Peyer's patch (tissue), 4 donors: ENCODE data around the gene PLAC1. TPM values are rescaled to one million over a fixed set of nuclear protein-coding genes. Genes with fewer than 3 reads are reported as not detected.

Source experiments
- DNase-seq, 3 donors: peaks; one replicate each; pipeline ENCODE4 v3.0.0-alpha.2; 2017 to 2019
- H3K27ac ChIP-seq, 4 donors: fragments of 200-600 bp; sonication (generic); one replicate each; pipeline ENCODE4 v1.5.1; 2016 to 2019
- H3K27me3 ChIP-seq, 2 donors: fragments of 200-600 bp; sonication (generic); one replicate each; pipeline ENCODE4 v1.5.1; 2019
- H3K36me3 ChIP-seq, 3 donors: fragments of 200-600 bp; sonication (generic); one replicate each; pipeline ENCODE4 v1.5.1; 2016 to 2019
- H3K4me1 ChIP-seq, 4 donors: fragments of 200-600 bp; sonication (generic); one replicate each; pipeline ENCODE4 v1.5.1; 2016 to 2019
- H3K4me3 ChIP-seq, 4 donors: fragments of 200-600 bp; sonication (generic); 1 replicate in 3 of 4; 2 replicates in 1 of 4; pipeline ENCODE4 v1.5.1; 2016 to 2019; ENCODE audit warnings: mild to moderate bottlenecking in 1 of 4
- H3K9me3 ChIP-seq, 4 donors: fragments of 200-600 bp; sonication (generic); one replicate each; pipeline ENCODE4 v1.5.1; 2016 to 2019; ENCODE audit warnings: mild to moderate bottlenecking in 1 of 4
- POLR2A ChIP-seq, 2 donors: fragments of 450-650 bp; IDR thresholded peaks; one replicate each; pipeline ENCODE4 v1.5.1; 2017; ENCODE audit warnings: antibody characterized with exemption in 2 of 2, mild to moderate bottlenecking in 2 of 2, moderate library complexity in 2 of 2
- total RNA-seq, 4 donors: library from RNA; depleted of rRNA; stranded (reverse); fragments of >200 nt; gene quantifications; one replicate each; pipeline ENCODE4 v1.1.0, GENCODE V29; 2016
- TF ChIP-seq, protein P1 (sequence below), 6 experiments: fragments of 450-650 bp in 4 of 6; fragments of 200-600 bp in 2 of 6; sonication (generic) in 1 of 6; IDR thresholded peaks; one replicate each; pipeline ENCODE4 v1.5.1; 2017 to 2019; ENCODE audit warnings: antibody characterized with exemption in 6 of 6, mild to moderate bottlenecking in 3 of 6, moderate library complexity in 1 of 6

PLAC1 gene
- total RNA-seq, 4 donors from 2014 or later: not detected

DNA sequence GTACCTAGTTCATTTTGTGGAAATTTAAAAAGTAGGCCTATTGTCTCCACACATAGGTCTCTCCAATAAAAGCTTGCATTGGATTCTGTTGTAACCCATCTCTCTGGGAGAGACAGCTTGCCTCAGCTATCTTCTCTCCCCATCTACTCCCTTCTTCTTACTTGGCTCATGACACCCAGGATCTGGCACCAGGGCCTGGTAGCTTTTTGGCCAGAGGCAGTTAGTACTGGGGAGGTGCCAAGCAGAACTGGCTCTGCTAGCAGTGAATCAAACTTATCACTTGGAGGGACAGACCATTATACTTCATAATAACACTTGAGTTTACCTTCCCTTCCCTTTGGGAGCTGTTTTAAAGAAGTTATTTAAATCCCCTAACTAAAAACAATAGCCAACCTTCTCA, 31.8 kb downstream of the PLAC1 start:
- Histone ChIP-seq H3K36me3 (no peaks in the 10 kb centered on the region), H3K4me1 (no peaks in the 10 kb centered on the region), H3K9me3 (no peaks in the 10 kb centered on the region), H3K27ac (no peak overlapping the region), H3K4me3 (no peak overlapping the region), H3K27me3 (no peaks in the 10 kb centered on the region)
- DNase-seq: no peak
- TF ChIP-seq POLR2A (IDR thresholded peaks at IDR 0.05): no peak
- TF ChIP-seq, protein P1, sequence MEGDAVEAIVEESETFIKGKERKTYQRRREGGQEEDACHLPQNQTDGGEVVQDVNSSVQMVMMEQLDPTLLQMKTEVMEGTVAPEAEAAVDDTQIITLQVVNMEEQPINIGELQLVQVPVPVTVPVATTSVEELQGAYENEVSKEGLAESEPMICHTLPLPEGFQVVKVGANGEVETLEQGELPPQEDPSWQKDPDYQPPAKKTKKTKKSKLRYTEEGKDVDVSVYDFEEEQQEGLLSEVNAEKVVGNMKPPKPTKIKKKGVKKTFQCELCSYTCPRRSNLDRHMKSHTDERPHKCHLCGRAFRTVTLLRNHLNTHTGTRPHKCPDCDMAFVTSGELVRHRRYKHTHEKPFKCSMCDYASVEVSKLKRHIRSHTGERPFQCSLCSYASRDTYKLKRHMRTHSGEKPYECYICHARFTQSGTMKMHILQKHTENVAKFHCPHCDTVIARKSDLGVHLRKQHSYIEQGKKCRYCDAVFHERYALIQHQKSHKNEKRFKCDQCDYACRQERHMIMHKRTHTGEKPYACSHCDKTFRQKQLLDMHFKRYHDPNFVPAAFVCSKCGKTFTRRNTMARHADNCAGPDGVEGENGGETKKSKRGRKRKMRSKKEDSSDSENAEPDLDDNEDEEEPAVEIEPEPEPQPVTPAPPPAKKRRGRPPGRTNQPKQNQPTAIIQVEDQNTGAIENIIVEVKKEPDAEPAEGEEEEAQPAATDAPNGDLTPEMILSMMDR (IDR thresholded peaks at IDR 0.05): no peak

DNA sequence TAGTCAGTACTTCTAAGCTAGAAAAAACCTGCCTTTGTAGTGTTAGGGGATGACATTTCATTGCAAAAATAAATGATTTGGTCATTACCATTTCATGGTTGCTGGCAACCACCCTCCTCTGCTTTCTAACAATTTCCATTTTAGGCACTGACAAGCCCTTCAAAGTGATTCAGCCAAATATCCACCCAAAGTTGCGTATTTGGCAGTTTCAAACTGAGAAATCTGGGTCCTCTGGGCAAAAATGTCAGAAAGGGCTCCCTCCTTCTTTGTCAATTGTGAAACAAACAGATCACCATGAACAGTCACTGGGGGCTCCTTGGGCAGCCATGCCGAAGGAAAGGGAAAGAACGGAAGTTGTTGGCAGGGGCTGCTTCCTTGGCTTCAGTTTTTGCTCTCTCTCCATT, 33.0 kb downstream of the PLAC1 start:
- TF ChIP-seq, protein P1 (IDR thresholded peaks at IDR 0.05): no peak
- TF ChIP-seq POLR2A (IDR thresholded peaks at IDR 0.05): no peak
- no peaks in the 10 kb centered on the region for H3K4me1 ChIP-seq
- H3K27ac ChIP-seq: no peak overlapping the region
- no peaks in the 10 kb centered on the region for H3K27me3 ChIP-seq
- DNase-seq: no peak
- H3K4me3 ChIP-seq: no peak overlapping the region
- no peaks in the 10 kb centered on the region for H3K36me3 ChIP-seq
- H3K9me3 ChIP-seq: no peaks in the 10 kb centered on the region

DNA sequence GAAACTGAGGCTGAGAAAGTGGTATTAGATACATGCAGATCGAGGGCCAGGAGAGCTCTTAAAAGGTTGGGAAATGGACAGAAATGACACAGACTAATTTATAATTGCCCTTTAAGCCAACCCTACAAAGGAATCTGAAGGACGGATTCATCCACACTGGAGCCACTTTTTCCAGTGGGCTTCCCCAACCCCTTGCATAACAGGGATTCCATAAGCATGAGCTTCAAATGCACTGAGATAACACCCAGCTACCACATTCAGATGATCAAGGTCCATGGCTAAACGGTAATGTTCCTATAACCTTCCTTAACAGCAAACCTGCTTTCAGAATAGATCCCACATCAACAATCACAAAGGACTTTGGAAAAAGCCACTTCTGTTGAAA, 34.2 kb downstream of the PLAC1 start:
- Histone ChIP-seq H3K27ac (no peak overlapping the region), H3K4me3 (no peak overlapping the region), H3K27me3 (no peaks in the 10 kb centered on the region), H3K9me3 (no peaks in the 10 kb centered on the region), H3K4me1 (no peaks in the 10 kb centered on the region), H3K36me3 (no peaks in the 10 kb centered on the region)
- DNase-seq: no peak
- TF ChIP-seq, protein P1 (IDR thresholded peaks at IDR 0.05): no peak
- no peak for TF ChIP-seq POLR2A (IDR thresholded peaks at IDR 0.05)

DNA sequence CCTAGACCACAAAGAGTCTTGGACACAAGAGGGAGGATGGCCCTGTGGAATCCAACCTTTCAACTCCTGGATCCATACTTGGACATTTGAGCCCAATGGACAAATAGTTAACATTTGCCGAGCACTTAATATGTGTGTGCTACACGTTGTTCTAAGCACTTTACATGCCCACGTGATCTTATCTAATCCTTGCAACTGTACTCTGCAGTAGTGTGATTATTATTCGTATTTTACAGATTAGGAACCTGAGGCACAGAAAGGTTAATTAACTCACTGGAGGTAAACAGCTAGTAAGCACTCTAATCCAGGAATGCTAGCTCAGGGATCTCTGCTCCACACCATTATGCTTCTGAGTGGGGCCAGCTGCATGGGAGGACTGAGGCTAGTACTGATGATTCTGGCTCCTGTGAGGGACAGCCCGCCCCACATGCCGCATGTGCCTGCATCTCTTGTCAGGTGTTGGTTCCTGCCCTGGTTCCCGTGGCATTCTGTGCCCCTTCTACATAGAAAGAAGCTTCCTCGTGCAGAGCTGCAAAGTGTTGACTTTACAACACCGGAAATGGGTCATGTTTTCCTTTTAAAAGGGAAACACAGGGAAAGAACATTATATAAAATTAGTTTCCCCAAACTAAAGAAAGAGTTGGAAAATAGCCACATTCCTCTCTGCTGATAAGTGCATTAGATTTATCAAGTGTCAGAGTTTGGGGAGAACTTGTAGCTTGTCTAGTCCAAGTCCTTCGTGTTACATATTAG, 34.8 kb downstream of the PLAC1 start:
- no peak for DNase-seq
- Histone ChIP-seq H3K27me3 (no peaks in the 10 kb centered on the region), H3K9me3 (no peaks in the 10 kb centered on the region), H3K27ac (no peak overlapping the region), H3K36me3 (no peaks in the 10 kb centered on the region), H3K4me3 (no peak overlapping the region), H3K4me1 (no peaks in the 10 kb centered on the region)
- TF ChIP-seq POLR2A (IDR thresholded peaks at IDR 0.05): no peak
- TF ChIP-seq, protein P1 (IDR thresholded peaks at IDR 0.05): no peak

DNA sequence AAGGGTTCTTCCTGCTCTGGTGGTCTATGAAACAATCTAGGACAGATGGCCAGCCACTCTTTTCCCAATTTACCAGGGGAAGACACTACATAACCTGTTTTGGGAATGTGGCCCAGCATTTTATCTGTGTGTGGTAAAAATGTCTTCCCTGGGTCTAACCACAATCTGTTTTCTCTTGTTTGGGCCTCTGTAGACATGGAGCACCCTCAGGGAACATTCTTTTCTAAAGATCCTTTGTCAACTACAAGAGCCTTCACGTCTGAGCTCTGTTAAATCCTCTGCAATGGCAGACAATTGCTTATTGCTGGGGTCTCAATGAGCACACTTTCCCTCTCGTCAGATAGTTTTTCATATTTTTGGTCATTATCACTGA, 35.5 kb downstream of the PLAC1 start:
- TF ChIP-seq, protein P1 (IDR thresholded peaks at IDR 0.05): no peak
- TF ChIP-seq POLR2A (IDR thresholded peaks at IDR 0.05): no peak
- Histone ChIP-seq H3K27ac (no peak overlapping the region), H3K27me3 (no peaks in the 10 kb centered on the region), H3K4me1 (no peaks in the 10 kb centered on the region), H3K4me3 (no peak overlapping the region), H3K9me3 (no peaks in the 10 kb centered on the region), H3K36me3 (no peaks in the 10 kb centered on the region)
- no peak for DNase-seq
